Measurements from ENCODE around the gene DGCR8. TPM values are rescaled to one million over a fixed set of nuclear protein-coding genes. Genes with fewer than 3 reads are reported as not detected.

The DGCR8 gene
- total RNA-seq, 2 donors from 2014 or later, result 8.3 to 12.1 TPM

GRCh38 chr22:20101638-20102037, 21.6 kb downstream of the DGCR8 start:
- no peak for DNase-seq (ENCODE audit: low spot score)

GRCh38 chr22:20102203-20102780, 22.3 kb downstream of the DGCR8 start:
- no peaks in the 10 kb centered on the region for H3K4me1 ChIP-seq
- H3K27me3 ChIP-seq, result no peaks in the 10 kb centered on the region
- DNase-seq (ENCODE audit: low spot score), result no peak
- H3K36me3 ChIP-seq, result peaks cover 76% of the 10 kb centered on the region
- H3K9me3 ChIP-seq, result no peaks in the 10 kb centered on the region
- no peak overlapping the region for H3K27ac ChIP-seq
- TF ChIP-seq CTCF (IDR thresholded peaks at IDR 0.05), result no peak
- no peak overlapping the region for H3K4me3 ChIP-seq

More at GRCh38 chr22:20101638-20102037, 21.6 kb downstream of the DGCR8 start:
- Histone ChIP-seq H3K27me3 (no peaks in the 10 kb centered on the region), H3K4me1 (no peaks in the 10 kb centered on the region), H3K36me3 (peaks cover 76% of the 10 kb centered on the region), H3K4me3 (no peak overlapping the region), H3K9me3 (peaks cover 0 to 4% of the 10 kb centered on the region in 2 donors), H3K27ac (no peak overlapping the region)
- no peak for TF ChIP-seq CTCF (IDR thresholded peaks at IDR 0.05)

- Histone ChIP-seq H3K36me3 (peaks cover 77% of the 10 kb centered on the region), H3K27ac (no peak overlapping the region), H3K4me3 (no peak overlapping the region), H3K27me3 (no peaks in the 10 kb centered on the region), H3K9me3 (no peaks in the 10 kb centered on the region), H3K4me1 (no peaks in the 10 kb centered on the region)
- TF ChIP-seq CTCF (IDR thresholded peaks at IDR 0.05), result no peak
- no peak for DNase-seq (ENCODE audit: low spot score)
Observed at GRCh38 chr22:20105456-20106204, 25.6 kb downstream of the DGCR8 start.

GRCh38 chr22:20106205-20106848, 26.3 kb downstream of the DGCR8 start:
- H3K27me3 ChIP-seq, result no peaks in the 10 kb centered on the region
- H3K4me3 ChIP-seq, result no peak overlapping the region
- H3K27ac ChIP-seq, result no peak overlapping the region
- TF ChIP-seq CTCF (IDR thresholded peaks at IDR 0.05), result no peak
- no peaks in the 10 kb centered on the region for H3K4me1 ChIP-seq
- H3K9me3 ChIP-seq, result no peaks in the 10 kb centered on the region
- H3K36me3 ChIP-seq, result peaks cover 79% of the 10 kb centered on the region
- no peak for DNase-seq (ENCODE audit: low spot score)

GRCh38 chr22:20106849-20107237, 26.8 kb downstream of the DGCR8 start:
- no peak overlapping the region for H3K27ac ChIP-seq
- no peaks in the 10 kb centered on the region for H3K4me1 ChIP-seq
- no peaks in the 10 kb centered on the region for H3K27me3 ChIP-seq
- no peak for DNase-seq (ENCODE audit: low spot score)
- H3K9me3 ChIP-seq, result no peaks in the 10 kb centered on the region
- no peak for TF ChIP-seq CTCF (IDR thresholded peaks at IDR 0.05)
- H3K36me3 ChIP-seq, result peaks cover 80% of the 10 kb centered on the region
- H3K4me3 ChIP-seq, result no peak overlapping the region

Measured in right atrium auricular region (tissue), 2 donors.